SK-N-MC (cell line): Measurements from ENCODE around the gene QSOX2.

ENCODE experiments used
- EZH2 ChIP-seq: fragments of 200-600 bp; sonication (generic); IDR thresholded peaks from one replicate; pipeline ENCODE4 v1.6.1; 2017; ENCODE audit warnings: antibody characterized with exemption
- FOXP2 ChIP-seq: optimal IDR thresholded peaks from 2 replicates; pipeline ENCODE3; 2011; ENCODE audit warnings: mild to moderate bottlenecking, moderate library complexity; ENCODE audit not compliant: insufficient read depth; ENCODE audit errors: extremely low read length, control extremely low read depth

- no peak for TF ChIP-seq EZH2
- no peak for TF ChIP-seq FOXP2
Observed at GRCh38 chr9:136292591-136293448, 47.2 kb upstream of the QSOX2 start.
